HG03159 (cell line): ENCODE measurements around the gene VEZT.
"Not testable (repeated sequence)": the region's sequence is repeated elsewhere in the genome, so short reads cannot be mapped to it uniquely, and the experiment has no call there.

Source experiments
- ATAC-seq: cut with Tn5 transposase; IDR thresholded peaks from one replicate; pipeline ENCODE4 v1.9.1; 2021; ENCODE audit warnings: mild to moderate bottlenecking, moderate library complexity; ENCODE audit not compliant: unreplicated experiment

VEZT gene

DNA sequence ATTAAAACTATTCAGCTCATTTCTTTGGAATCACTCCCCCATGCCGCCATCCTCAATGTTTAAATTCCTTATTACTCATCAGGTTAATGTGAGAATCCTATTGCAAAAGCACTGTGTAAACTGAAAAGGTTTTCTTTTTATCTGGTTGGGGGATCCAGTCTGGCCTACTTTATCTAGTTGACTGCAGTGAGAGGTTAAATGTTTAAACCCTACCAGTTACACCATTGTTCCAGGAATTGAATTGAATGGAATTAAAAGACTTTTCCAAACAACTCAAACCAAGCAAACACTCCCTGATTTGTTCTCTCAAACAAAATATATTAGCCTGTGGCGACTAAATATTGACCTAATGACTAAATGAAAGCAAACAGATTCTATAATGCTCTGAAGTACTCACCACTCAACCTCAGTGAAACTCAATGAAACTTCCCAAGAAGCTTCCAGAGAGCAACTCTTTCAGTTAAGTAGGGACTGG is 100.5 kb downstream of the VEZT start:
- ATAC-seq: no peak

DNA sequence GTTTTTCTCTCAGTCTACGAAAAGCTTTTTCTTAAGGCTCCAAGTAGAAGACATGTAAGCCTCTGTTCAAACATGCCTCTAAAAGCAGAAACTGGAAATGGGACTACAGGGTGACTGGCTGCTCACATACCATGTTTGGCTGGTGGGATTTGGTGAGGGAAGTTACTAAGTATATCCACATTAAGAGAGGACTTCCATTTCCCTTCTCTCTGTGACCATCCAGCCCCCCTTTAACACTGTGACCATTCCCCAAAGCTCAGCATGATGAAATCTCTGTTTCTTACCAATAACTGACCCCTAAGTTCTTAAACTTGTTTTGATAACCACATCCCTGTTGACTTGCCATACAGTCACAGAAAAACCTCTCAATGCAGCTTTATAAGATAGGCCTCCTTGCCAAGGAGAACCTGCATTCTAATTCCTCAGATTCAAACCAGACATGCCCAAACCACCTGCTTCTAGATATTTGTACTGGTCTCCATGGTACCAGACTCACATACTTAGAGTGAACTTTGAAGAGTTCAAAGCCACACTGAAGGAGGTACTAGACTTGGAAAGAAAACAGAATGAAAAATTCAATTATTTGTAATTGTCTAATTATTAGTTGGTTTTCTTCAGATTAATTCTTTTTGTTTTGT is 102.2 kb downstream of the VEZT start:
- ATAC-seq: no peak

DNA sequence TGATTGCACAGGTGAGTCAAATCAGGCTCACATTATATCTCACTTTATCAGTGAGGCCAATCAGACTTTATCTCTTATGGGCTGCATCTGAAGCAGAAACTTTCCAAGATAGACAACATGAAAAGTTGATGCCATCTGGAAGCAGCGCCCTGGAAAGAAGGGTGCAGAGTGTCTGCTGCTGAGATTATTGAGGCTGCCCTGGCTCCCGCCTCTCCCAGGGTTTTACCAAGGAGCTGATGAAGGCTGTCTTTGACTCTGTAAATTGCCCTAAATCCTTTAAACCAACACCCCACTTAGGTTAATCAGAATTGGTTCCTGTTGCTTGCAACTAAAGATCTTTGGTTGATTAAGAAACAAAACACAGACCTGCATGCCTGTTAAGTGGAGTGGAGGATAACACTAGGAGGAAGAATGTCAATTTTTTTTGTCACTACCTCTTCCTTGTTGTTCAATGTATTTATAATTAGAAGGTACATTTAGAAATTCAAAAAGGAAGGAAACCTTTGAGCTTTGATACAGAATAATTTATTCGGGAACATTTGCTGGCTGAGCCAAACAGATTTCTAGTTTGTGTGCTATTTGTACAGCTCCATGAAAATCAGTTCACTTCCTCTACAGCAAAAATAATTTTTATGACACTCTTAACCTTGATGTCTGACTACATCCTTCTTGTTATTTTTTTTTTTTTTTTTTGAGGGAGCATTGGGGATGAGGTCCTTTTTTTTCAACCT is 104.1 kb downstream of the VEZT start:
- no peak for ATAC-seq

DNA sequence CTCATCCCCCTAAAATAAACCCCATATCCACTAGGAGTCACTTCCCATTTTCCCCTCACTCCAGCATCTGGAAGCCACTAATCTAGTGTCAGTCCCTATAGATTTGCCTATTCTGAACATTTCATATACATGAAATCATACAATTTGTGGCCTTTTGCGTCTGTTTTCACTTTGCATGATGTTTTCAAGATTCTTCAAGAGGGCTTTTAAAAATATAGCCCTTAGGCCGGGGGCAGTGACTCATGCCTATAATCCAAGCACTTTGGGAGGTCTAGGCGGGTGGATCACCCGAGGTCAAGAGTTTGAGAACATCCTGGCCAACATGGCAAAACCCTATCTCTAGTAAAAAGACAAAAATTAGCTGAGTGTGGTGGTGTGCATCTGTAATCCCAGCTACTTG is 104.7 kb downstream of the VEZT start:
- no peak for ATAC-seq

DNA sequence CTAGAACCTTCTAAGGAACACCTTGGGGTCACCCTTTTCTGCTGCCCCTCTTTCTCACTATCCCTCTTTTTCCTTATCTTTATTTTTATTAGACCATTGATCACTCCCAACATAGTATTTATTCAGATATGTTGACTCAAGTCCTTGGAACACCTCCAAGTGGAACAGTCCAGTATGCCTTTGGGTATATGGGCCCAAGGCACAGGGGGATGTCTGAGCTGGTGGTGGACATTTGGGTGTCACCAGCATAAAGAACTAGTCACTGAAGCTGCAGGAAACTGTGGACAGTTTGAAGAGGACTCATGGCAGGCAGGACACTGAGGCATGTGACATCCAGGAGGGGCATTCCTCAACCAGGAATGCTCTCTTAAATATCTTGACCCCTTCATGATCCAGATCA is 105.6 kb downstream of the VEZT start:
- no peak for ATAC-seq

DNA sequence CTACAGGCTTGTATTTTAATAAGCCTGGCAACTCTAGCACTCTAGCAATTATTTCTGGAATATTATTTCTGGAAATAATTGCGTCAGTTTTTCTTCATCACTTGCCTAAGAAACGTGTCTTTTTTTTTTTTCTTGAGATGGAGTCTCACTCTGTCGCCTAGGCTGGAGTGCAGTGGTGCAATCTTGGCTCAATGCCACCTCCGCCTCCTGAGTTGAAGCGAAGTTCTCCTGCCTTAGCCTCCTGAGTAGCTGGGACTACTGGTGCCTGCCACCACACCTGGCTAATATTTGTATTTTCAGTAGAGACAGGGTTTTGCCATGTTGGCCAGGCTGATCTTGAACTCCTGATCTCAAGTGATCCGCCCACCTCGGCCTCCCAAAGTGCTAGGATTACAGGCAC is 106.6 kb downstream of the VEZT start:
- not testable (repeated sequence) for ATAC-seq

DNA sequence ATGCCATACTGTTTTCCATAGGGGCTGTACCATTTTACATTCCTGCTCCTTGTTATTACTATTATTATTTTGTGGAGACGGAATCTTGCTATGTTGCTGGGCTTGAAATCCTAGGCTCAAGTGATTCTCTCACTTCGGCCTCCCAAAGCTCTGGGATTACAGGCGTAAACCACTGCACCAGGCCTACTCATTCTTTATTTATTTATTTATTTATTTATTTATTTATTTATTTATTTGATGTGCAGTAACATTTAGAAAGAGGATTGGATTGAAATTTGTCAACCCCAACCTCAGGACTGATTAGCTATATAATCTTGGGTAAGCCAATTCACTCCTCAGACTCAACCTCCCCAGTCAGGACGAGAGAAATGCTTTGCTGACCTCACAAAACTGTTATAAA is 107.9 kb downstream of the VEZT start:
- no peak for ATAC-seq

DNA sequence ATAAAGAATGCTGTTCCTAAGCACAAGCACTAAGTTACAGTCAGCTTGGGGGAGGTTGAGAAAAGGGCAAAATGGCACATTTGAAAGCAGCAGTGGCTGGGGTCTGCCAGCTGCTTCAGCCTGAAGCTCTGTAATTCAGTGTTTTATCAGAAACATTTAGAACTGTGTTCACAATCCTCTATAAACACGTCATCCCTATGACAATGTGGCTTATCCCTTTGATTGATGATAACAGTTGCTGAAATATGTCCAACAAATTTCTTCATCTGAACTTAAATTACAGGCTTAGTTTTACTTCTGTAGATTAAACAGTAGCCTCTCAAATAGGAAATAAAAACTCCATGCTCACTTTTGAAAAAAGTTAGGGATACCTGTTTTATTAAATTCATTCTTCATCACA is 108.8 kb downstream of the VEZT start:
- no peak for ATAC-seq

DNA sequence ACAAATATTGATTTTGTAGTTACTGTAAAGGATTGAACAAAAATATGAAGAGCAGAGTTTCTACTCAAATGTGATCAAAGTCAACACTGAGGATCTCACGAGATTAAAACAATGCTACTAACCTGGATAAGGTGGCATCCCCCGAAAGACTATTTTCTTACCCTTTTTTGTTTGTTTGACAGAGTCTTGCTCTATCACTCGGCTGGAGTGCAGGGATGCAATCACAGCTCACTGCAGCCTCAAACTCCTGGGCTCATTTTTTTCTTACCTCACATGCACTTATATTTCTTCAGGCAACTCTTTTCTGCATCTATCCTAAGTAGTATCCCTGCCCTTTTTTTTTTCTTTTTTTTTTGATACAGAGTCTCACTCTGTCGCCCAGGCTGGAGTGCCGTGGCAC is 109.2 kb downstream of the VEZT start:
- ATAC-seq: no peak

DNA sequence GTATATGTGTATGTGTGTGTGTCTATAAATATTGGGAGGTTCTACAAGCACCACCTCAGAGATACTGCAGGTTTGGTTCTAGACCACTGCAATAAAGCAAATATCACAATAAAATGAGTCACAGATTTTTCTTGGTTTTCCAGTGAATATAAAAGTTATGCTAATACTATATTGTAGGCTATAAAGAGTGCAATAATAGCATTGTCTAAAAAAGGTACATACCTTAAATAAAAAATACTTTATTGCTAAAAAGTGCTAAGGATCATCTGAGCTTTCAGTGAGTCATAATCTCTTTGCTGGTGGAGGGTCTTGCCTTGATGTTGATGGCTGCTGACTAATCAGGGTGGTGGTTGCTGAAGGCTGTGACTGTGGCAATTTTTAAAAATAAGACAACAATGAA is 111.1 kb downstream of the VEZT start:
- ATAC-seq: no peak

DNA sequence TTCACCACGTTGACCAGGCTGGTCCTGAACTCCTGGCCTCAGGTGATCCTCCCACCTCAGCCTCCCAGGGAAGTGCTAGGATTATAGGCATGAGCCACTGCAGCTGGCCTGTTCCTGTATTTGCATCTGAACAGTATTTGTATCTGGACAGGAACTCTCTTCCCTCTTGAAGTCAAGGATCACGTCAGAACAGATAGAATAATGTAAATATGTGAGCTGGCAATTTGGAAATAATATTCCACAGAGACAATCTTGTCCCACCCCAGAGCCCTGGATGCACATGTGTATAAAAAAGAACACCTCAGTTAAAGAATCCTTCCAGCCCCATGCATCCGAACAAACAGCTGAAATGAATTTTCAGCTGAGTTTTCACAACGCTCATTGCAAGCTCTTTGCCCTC is 118.3 kb downstream of the VEZT start:
- ATAC-seq: no peak

DNA sequence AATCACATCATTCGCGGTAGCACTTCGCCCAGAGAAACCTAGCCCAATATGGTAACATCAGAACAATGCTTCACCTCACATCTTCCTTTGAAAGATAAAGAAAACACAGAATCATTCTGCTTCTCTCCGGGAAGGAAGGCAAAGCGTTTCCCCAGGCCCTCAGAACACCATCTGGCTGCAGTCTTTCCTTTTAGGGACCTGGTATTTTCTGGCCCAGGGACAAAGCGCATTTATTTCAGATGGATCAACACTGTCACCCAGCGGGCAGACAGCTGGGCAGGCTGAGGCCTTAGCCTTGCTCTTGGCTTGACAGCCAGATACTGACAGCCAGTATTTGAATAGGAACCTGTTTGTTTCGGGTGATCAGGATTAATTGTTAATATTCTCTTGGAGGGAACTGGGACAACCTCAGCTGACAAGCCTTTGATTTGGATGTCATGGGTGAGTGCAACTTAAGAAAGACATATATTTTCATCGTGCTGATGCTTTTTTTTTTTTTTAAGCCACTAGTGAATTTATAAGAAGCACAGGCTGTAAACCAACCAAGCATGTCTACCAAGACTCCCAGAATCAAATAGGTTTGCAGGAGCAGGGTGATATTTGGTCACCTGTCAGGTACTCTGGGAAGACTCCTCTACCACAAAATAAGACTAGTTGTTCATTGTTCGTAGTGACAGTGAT is 118.9 kb downstream of the VEZT start:
- ATAC-seq: no peak

DNA sequence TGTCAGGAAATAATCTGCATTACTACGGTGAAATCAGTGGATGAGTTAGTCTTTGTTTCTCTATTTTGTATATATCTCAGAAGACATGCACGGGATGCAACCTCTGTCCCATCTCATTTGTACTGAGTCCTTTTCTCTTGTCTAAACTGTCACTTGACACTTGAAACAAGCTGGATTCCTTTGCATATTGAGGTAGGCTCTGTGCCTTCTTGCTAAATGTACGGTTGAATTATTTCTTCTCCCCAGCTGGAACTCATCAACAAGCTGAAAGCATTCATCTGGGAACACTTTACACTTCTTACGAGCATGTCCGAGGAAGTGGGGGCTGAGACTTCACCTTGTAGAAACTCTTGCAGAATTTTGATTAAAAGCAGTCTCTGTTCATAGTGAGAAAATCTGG is 119.5 kb downstream of the VEZT start:
- no peak for ATAC-seq

DNA sequence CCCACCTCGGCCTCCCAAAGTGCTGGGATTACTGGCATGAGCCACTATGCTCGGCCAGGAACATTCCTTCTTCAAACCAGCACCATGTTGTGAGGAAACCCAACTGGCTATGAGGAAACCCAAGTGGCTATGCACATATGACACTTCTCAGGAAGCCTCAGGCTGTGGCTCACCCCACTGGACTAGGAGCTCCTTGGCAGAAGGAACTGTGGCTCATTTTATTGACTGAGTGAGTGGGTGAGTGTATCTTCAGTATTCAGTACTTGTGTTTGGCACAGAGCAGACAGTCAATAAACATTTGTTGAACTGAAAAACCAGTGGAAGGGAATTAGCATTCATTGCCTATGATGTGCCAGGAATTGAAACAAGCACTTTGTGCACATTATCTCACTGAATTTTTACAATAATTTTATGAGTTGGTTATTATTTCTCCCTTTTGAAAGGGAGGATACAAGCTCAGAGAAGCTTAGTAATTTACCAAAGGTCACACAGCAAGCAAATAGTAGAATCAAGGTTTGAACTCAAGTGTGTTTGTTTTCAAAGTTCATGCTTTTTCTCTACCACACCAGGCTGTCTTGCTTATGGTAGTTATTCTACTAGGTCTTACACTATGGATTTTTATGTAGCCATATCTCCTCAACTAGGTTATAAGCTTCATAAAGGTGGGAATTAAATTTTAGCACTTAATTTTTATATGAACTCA is 121.6 kb downstream of the VEZT start:
- no peak for ATAC-seq

DNA sequence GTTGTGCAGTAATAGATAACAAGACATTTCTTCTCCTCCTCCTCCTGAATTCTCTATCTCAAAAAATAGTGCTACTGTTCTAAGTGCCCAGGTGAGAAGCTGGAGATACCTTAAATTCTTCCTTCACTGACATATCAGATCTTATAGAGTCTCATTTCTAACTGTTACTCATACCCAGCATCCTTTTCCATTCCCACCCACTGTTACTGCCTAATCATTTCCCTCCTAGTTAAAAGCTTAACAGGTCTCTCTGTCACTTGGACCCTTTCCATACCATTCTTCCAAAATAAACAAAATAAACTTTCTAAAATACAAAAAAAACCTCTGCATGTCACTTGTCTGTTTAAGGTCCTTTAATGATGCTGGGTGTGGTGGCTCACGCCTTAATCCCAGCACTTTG is 124.4 kb downstream of the VEZT start:
- no peak for ATAC-seq

DNA sequence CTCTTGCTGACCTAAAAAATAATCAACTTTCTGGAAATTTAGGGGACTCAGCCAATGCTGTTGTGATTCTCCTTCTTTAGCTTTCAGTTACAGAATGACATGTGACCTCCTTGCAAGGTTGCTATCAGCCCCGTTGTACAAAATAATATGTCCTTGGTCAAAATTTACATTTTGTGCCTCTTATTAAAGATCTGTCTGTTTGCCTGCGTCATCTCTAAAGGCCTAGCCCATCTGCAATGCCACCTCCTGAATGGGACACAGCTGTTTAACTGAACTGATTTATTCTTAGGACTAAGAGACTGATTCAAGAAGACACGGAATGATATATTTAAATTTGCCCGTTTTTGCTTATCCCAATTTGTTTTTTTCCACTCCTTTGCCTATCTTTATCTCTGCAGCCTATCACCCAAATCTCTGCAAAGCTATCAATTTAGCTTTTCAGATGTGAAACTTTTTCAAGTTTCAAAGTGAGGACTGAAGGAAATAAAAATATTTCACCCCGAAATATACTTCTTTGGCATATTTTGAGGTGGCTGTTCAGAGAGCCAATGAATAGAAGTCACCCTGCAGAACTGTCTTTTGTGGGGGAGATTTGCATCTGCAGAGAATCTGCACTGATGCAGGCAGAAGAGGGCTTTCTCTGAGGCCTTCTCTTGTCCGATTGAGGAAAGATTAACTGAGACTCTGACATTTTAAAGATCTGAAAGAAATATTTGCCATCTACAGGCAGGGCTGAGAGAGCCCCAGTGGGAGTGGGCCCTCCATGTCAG is 126.0 kb downstream of the VEZT start:
- no peak for ATAC-seq

DNA sequence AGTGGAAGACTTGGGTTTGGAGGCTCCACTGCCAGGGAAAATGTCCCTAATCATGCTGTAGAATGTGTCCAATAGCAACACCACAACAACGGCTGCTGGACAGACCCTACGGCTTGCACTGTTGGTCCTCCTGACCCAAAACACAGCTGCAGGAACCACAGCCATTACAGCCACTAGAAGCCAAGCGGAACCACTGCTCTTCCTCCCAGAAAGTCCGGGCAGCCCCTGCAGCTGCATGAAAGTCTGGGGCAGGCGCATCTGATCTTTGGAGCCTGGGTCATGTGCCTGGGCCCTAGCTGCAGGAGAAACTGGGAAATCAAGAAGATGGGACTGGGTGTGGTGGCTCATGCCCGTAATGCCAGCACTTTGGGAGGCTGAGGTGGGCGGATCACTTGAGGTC is 131.7 kb downstream of the VEZT start:
- no peak for ATAC-seq

DNA sequence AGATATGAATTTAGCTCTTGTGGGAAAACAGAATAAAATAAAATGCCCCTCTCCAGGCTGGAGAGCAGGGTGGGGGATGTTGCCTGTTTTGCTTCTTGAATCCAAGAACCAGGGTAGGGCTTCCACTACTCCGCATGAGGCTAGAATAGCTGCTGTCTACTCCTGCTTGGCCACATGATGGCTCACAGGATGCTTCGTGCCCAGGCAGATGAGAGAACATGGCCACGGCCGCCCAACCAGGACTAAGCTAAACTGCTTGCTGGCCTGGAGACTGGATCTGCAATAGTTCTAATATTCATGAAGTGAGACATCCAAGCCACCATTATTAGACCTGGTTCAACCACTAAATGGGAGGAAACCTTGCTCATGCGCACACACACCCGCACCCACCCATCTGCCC is 134.1 kb downstream of the VEZT start:
- ATAC-seq: no peak
